PC-3 (cell line): ENCODE data around the gene LRRC74A. TPM values are rescaled to one million over a fixed set of nuclear protein-coding genes. Genes with fewer than 3 reads are reported as not detected.

Source experiments
- ATAC-seq: fragments of 200-7000 bp; cut with Tn5 transposase; 2 replicates; pipeline ENCODE4 v1.9.1; 2020; ENCODE audit warnings: mild to moderate bottlenecking, moderate library complexity
- BruUV-seq: library from RNA; stranded (reverse); fragments of 400-500 nt; replicated peaks from 2 replicates; lab custom pipeline; 2021; lab: Mats Ljungman, UMichigan
- CTCF ChIA-PET: fragments of 300-600 bp; sonication (Branson Sonifier 250); formaldehyde crosslinking; loops from one replicate; lab custom pipeline; 2022; ENCODE audit warnings: antibody characterized with exemption; lab: Charles Lee
- POLR2A ChIA-PET: fragments of 300-600 bp; sonication (Branson Sonifier 250); formaldehyde crosslinking; loops from one replicate; lab custom pipeline; 2022; ENCODE audit warnings: antibody characterized with exemption; ENCODE audit not compliant: unreplicated experiment; lab: Charles Lee
- DNase-seq: peaks from one replicate; pipeline ENCODE4 v3.0.0-alpha.2; 2015
- H2AFZ ChIP-seq: fragments of 300-600 bp; sonication (generic); 2 replicates; pipeline ENCODE4 v1.6.0; 2016; ENCODE audit warnings: antibody characterized with exemption, low read length
- H3F3A ChIP-seq: fragments of 300-600 bp; sonication (generic); one replicate; pipeline ENCODE4 v1.6.0; 2017; ENCODE audit warnings: antibody characterized with exemption, low read length, control low read depth, mild to moderate bottlenecking; ENCODE audit not compliant: unreplicated experiment
- H3K27ac ChIP-seq: fragments of 300-600 bp; sonication (generic); 2 replicates; pipeline ENCODE4 v1.5.1; 2016; ENCODE audit warnings: mild to moderate bottlenecking, low read length
- H3K27me3 ChIP-seq: fragments of 300-600 bp; sonication (generic); 2 replicates; pipeline ENCODE4 v1.6.1; 2016; ENCODE audit warnings: low read length, mixed read lengths
- H3K36me3 ChIP-seq: fragments of 300-600 bp; sonication (generic); 2 replicates; pipeline ENCODE4 v1.6.1; 2016; ENCODE audit warnings: low read depth, mixed run types, low read length, mixed read lengths
- H3K4me1 ChIP-seq: fragments of 300-600 bp; sonication (generic); 2 replicates; pipeline ENCODE4 v1.5.1; 2016; ENCODE audit warnings: low read length; ENCODE audit not compliant: insufficient read depth
- H3K4me2 ChIP-seq: fragments of 300-600 bp; sonication (generic); 2 replicates; pipeline ENCODE4 v1.6.0; 2016; ENCODE audit warnings: low read length
- H3K4me3 ChIP-seq: fragments of 300-600 bp; sonication (generic); 2 replicates; pipeline ENCODE4 v1.5.1; 2016; ENCODE audit warnings: mild to moderate bottlenecking, low read length, mixed read lengths
- H3K79me2 ChIP-seq: fragments of 300-600 bp; sonication (generic); 2 replicates; pipeline ENCODE4 v1.6.1; 2017; ENCODE audit warnings: low read length, mixed read lengths
- H3K9ac ChIP-seq: fragments of 300-600 bp; sonication (generic); 2 replicates; pipeline ENCODE4 v1.6.0; 2016; ENCODE audit warnings: mild to moderate bottlenecking, low read length
- H3K9me2 ChIP-seq: fragments of 300-600 bp; sonication (generic); replicated peaks from 2 replicates; pipeline ENCODE4 v1.6.1; 2016; ENCODE audit warnings: mixed run types, low read length, mixed read lengths
- H3K9me3 ChIP-seq: fragments of 300-600 bp; sonication (generic); 2 replicates; pipeline ENCODE4 v1.6.1; 2016; ENCODE audit warnings: low read length, mixed read lengths
- H4K20me1 ChIP-seq: fragments of 300-600 bp; sonication (generic); 2 replicates; pipeline ENCODE4 v1.6.1; 2016; ENCODE audit warnings: low read length, mixed read lengths
- CTCF ChIP-seq: fragments of 300-600 bp; sonication (generic); conservative IDR thresholded peaks from 2 replicates; pipeline ENCODE4 v1.5.1; 2017; ENCODE audit warnings: antibody characterized with exemption, low read depth, mild to moderate bottlenecking, low read length
- EZH2 ChIP-seq: fragments of 300-600 bp; sonication (generic); IDR thresholded peaks from one replicate; pipeline ENCODE4 v1.6.1; 2017; ENCODE audit warnings: antibody characterized with exemption, mild to moderate bottlenecking, low read length; ENCODE audit not compliant: unreplicated experiment
- EZH2phosphoT487 ChIP-seq: fragments of 300-600 bp; sonication (generic); IDR thresholded peaks from 2 replicates; pipeline ENCODE4 v1.6.1; 2018; ENCODE audit warnings: mild to moderate bottlenecking, antibody characterized with exemption, low read length, borderline replicate concordance
- intact Hi-C: fragments of 100-400 bp; cut with micrococcal nuclease; formaldehyde crosslinking; loops from 2 replicates; pipeline ENCODE4 v1.9.0; 2023
- total RNA-seq: library from RNA; depleted of rRNA; stranded (reverse); fragments of >200 nt; gene quantifications from 2 replicates; pipeline ENCODE4 v1.2.3, GENCODE V29; 2014

Gene LRRC74A
- total RNA-seq, 1 experiment from 2014 or later = not detected

GRCh38 chr14:76836029-76836630, 9.9 kb downstream of the LRRC74A start:
- no peak overlapping the region for H2AFZ ChIP-seq
- H3K4me3 ChIP-seq = no peak overlapping the region
- POLR2A ChIA-PET = no interaction called here
- no TSS peak for BruUV-seq
- no peaks in the 10 kb centered on the region for H4K20me1 ChIP-seq
- H3K9me2 ChIP-seq = no peaks in the 10 kb centered on the region
- no peaks in the 10 kb centered on the region for H3K36me3 ChIP-seq
- peaks cover 59% of the 10 kb centered on the region for H3K27me3 ChIP-seq
- H3K79me2 ChIP-seq = no peaks in the 10 kb centered on the region
- H3K27ac ChIP-seq = no peak overlapping the region
- no peaks in the 10 kb centered on the region for H3F3A ChIP-seq
- no peak overlapping the region for H3K9ac ChIP-seq
- intact Hi-C loops = no loop called here
- H3K4me1 ChIP-seq = no peaks in the 10 kb centered on the region
- ATAC-seq (no peak), DNase-seq (no peak)
- CTCF ChIA-PET = no interaction called here
- no peak overlapping the region for H3K4me2 ChIP-seq
- no peaks in the 10 kb centered on the region for H3K9me3 ChIP-seq
- TF ChIP-seq EZH2phosphoT487 = no peak
- TF ChIP-seq CTCF = no peak
- no peak for TF ChIP-seq EZH2

GRCh38 chr14:76837524-76837923, 11.3 kb downstream of the LRRC74A start:
- intact Hi-C loops = no loop called here
- Histone ChIP-seq H2AFZ (no peak overlapping the region), H3K27ac (no peak overlapping the region), H3K4me1 (no peaks in the 10 kb centered on the region), H3K9me2 (no peaks in the 10 kb centered on the region), H3K27me3 (peaks cover 58% of the 10 kb centered on the region), H3K9me3 (no peaks in the 10 kb centered on the region), H3F3A (no peaks in the 10 kb centered on the region), H4K20me1 (no peaks in the 10 kb centered on the region), H3K36me3 (no peaks in the 10 kb centered on the region), H3K4me3 (no peak overlapping the region), H3K9ac (no peak overlapping the region), H3K4me2 (no peak overlapping the region), H3K79me2 (no peaks in the 10 kb centered on the region)
- CTCF ChIA-PET = interaction anchor here (0.6 kb wide), 1 partner anchor 12 kb away, joined by 5 read pairs; no protein-coding TSS in a partner anchor
- BruUV-seq = no TSS peak
- no peak for ATAC-seq
- DNase-seq = no peak
- no peak for TF ChIP-seq CTCF
- TF ChIP-seq EZH2 = no peak
- no peak for TF ChIP-seq EZH2phosphoT487
- POLR2A ChIA-PET = no interaction called here

GRCh38 chr14:76842414-76842813, 16.2 kb downstream of the LRRC74A start:
- Histone ChIP-seq H3K79me2 (no peaks in the 10 kb centered on the region), H3K36me3 (no peaks in the 10 kb centered on the region), H3K27me3 (peaks cover 31% of the 10 kb centered on the region), H3K27ac (no peak overlapping the region), H3K4me2 (no peak overlapping the region), H2AFZ (no peak overlapping the region), H4K20me1 (no peaks in the 10 kb centered on the region), H3K9me2 (no peaks in the 10 kb centered on the region), H3K9me3 (no peaks in the 10 kb centered on the region), H3K4me3 (no peak overlapping the region), H3F3A (no peaks in the 10 kb centered on the region), H3K4me1 (no peaks in the 10 kb centered on the region), H3K9ac (no peak overlapping the region)
- CTCF ChIA-PET = no interaction called here
- no TSS peak for BruUV-seq
- intact Hi-C loops = no loop called here
- POLR2A ChIA-PET = no interaction called here
- TF ChIP-seq EZH2 (no peak), EZH2phosphoT487 (no peak), CTCF (no peak)
- ATAC-seq (no peak), DNase-seq (no peak)
